Mucosa of rectum (tissue), 2 donors: Measurements from ENCODE around the gene CDKN1C.

ENCODE experiments used
- H3K27ac ChIP-seq, 2 donors: one replicate each; pipeline ENCODE4 v1.7.0; 2013; ENCODE audit warnings: inconsistent platforms in 2 of 2, low read depth in 2 of 2, low read length in 2 of 2
- H3K27me3 ChIP-seq, 2 donors: one replicate each; pipeline ENCODE4 v1.7.0; 2013; ENCODE audit warnings: low read length in 2 of 2; ENCODE audit not compliant: control insufficient read depth in 2 of 2, insufficient read depth in 2 of 2
- H3K36me3 ChIP-seq, 2 donors: one replicate each; pipeline ENCODE4 v1.7.0; 2013; ENCODE audit warnings: low read length in 2 of 2; ENCODE audit not compliant: control insufficient read depth in 2 of 2, insufficient read depth in 2 of 2
- H3K4me1 ChIP-seq, 2 donors: one replicate each; pipeline ENCODE4 v1.7.0; 2013; ENCODE audit warnings: low read length in 2 of 2, mild to moderate bottlenecking in 1 of 2; ENCODE audit not compliant: control insufficient read depth in 2 of 2, insufficient read depth in 2 of 2
- H3K4me3 ChIP-seq, 2 donors: one replicate each; pipeline ENCODE4 v1.7.0; 2013; ENCODE audit warnings: low read length in 2 of 2
- H3K9ac ChIP-seq, 2 donors: one replicate each; pipeline ENCODE4 v1.7.0; 2013; ENCODE audit warnings: low read length in 2 of 2, low read depth in 1 of 2, mild to moderate bottlenecking in 1 of 2
- H3K9me3 ChIP-seq, 2 donors: one replicate each; pipeline ENCODE4 v1.7.0; 2013; ENCODE audit warnings: low read length in 2 of 2; ENCODE audit not compliant: control insufficient read depth in 2 of 2
- donor health status: healthy.
- donor health status: Normal muscosa, but diverticular disease.

CDKN1C gene

GRCh38 chr11:2915473-2915872, 29.9 kb upstream of the CDKN1C start:
- no peaks in the 10 kb centered on the region for H3K36me3 ChIP-seq
- H3K4me1 ChIP-seq: peaks cover 31 to 34% of the 10 kb centered on the region in 2 donors
- H3K9ac ChIP-seq: no peak overlapping the region
- H3K9me3 ChIP-seq: no peaks in the 10 kb centered on the region
- H3K27ac ChIP-seq: no peak overlapping the region
- no peaks in the 10 kb centered on the region for H3K27me3 ChIP-seq
- no peak overlapping the region for H3K4me3 ChIP-seq

GRCh38 chr11:2914455-2915195, 29.1 kb upstream of the CDKN1C start:
- Histone ChIP-seq H3K36me3 (no peaks in the 10 kb centered on the region), H3K27ac (no peak overlapping the region), H3K4me1 (peaks cover 31 to 34% of the 10 kb centered on the region in 2 donors), H3K27me3 (no peaks in the 10 kb centered on the region), H3K9me3 (no peaks in the 10 kb centered on the region), H3K9ac (no peak overlapping the region), H3K4me3 (no peak overlapping the region)

GRCh38 chr11:2913776-2914175, 28.2 kb upstream of the CDKN1C start:
- peak overlapping the region; percentile 95 to 96 for H3K27ac ChIP-seq
- H3K9me3 ChIP-seq: no peaks in the 10 kb centered on the region
- no peak overlapping the region for H3K4me3 ChIP-seq
- H3K9ac ChIP-seq: peak overlapping the region in 1 of 2 donors; percentile 86
- H3K27me3 ChIP-seq: no peaks in the 10 kb centered on the region
- peaks cover 31 to 34% of the 10 kb centered on the region in 2 donors for H3K4me1 ChIP-seq
- no peaks in the 10 kb centered on the region for H3K36me3 ChIP-seq

GRCh38 chr11:2913019-2913431, 27.4 kb upstream of the CDKN1C start:
- Histone ChIP-seq H3K27me3 (no peaks in the 10 kb centered on the region), H3K36me3 (no peaks in the 10 kb centered on the region), H3K4me3 (peak overlapping the region in 1 of 2 donors; percentile 53), H3K4me1 (peaks cover 31 to 34% of the 10 kb centered on the region in 2 donors), H3K9me3 (no peaks in the 10 kb centered on the region), H3K9ac (peak overlapping the region; percentile 14 to 86), H3K27ac (peak overlapping the region; percentile 95 to 96)

GRCh38 chr11:2912498-2912897, 26.9 kb upstream of the CDKN1C start:
- Histone ChIP-seq H3K36me3 (no peaks in the 10 kb centered on the region), H3K4me1 (peaks cover 31 to 34% of the 10 kb centered on the region in 2 donors), H3K9me3 (no peaks in the 10 kb centered on the region), H3K4me3 (peak overlapping the region in 1 of 2 donors; percentile 53), H3K9ac (peak overlapping the region; percentile 18 to 86), H3K27ac (peak overlapping the region; percentile 95 to 98), H3K27me3 (no peaks in the 10 kb centered on the region)

- Histone ChIP-seq H3K27me3 (no peaks in the 10 kb centered on the region), H3K9me3 (no peaks in the 10 kb centered on the region), H3K36me3 (no peaks in the 10 kb centered on the region), H3K4me1 (peaks cover 31 to 34% of the 10 kb centered on the region in 2 donors), H3K27ac (peak overlapping the region; percentile 95 to 98), H3K9ac (peak overlapping the region; percentile 18 to 83), H3K4me3 (peak overlapping the region in 1 of 2 donors; percentile 3)
Observed at GRCh38 chr11:2911785-2912391, 26.3 kb upstream of the CDKN1C start.

GRCh38 chr11:2911088-2911784, 25.7 kb upstream of the CDKN1C start:
- peak overlapping the region; percentile 95 to 98 for H3K27ac ChIP-seq
- no peaks in the 10 kb centered on the region for H3K27me3 ChIP-seq
- no peaks in the 10 kb centered on the region for H3K9me3 ChIP-seq
- peaks cover 31 to 34% of the 10 kb centered on the region in 2 donors for H3K4me1 ChIP-seq
- H3K4me3 ChIP-seq: peak overlapping the region in 1 of 2 donors; percentile 3
- H3K9ac ChIP-seq: peak overlapping the region; percentile 18 to 83
- no peaks in the 10 kb centered on the region for H3K36me3 ChIP-seq

GRCh38 chr11:2910401-2910955, 24.9 kb upstream of the CDKN1C start:
- Histone ChIP-seq H3K27ac (peak overlapping the region; percentile 95 to 98), H3K27me3 (no peaks in the 10 kb centered on the region), H3K9ac (no peak overlapping the region), H3K4me3 (no peak overlapping the region), H3K36me3 (no peaks in the 10 kb centered on the region), H3K9me3 (no peaks in the 10 kb centered on the region), H3K4me1 (peaks cover 33 to 34% of the 10 kb centered on the region in 2 donors)

- peaks cover 41 to 44% of the 10 kb centered on the region in 2 donors for H3K4me1 ChIP-seq
- H3K9me3 ChIP-seq: no peaks in the 10 kb centered on the region
- H3K27ac ChIP-seq: no peak overlapping the region
- H3K36me3 ChIP-seq: no peaks in the 10 kb centered on the region
- no peak overlapping the region for H3K9ac ChIP-seq
- H3K4me3 ChIP-seq: no peak overlapping the region
- H3K27me3 ChIP-seq: no peaks in the 10 kb centered on the region
Observed at GRCh38 chr11:2909133-2909902, 23.7 kb upstream of the CDKN1C start.
